Stomach (tissue), 9 donors: ENCODE results near the gene KRT14. TPM values are rescaled to one million over a fixed set of nuclear protein-coding genes. Genes with fewer than 3 reads are reported as not detected.

ENCODE experiments used
- DNase-seq, 2 donors: peaks; one replicate each; pipeline versions ENCODE4 v3.0.0 to v3.0.0-alpha.2; 2013 to 2019
- H3K27ac ChIP-seq, 5 donors: fragments of 200-600 bp in 4 of 5; sonication (generic) in 4 of 5; one replicate each; pipeline ENCODE4 v1.5.1; 2013 to 2019; ENCODE audit warnings: mild to moderate bottlenecking in 1 of 5, moderate library complexity in 1 of 5
- H3K27me3 ChIP-seq, 3 donors: fragments of 200-600 bp; sonication (generic); one replicate each; pipeline ENCODE4 v1.5.1; 2017 to 2019; ENCODE audit warnings: mixed run types in 1 of 3
- H3K36me3 ChIP-seq, 4 donors: fragments of 200-600 bp; sonication (generic); 1 replicate in 3 of 4; 2 replicates in 1 of 4; pipeline ENCODE4 v1.5.1; 2016 to 2019
- H3K4me1 ChIP-seq, 4 donors: fragments of 200-600 bp; sonication (generic); one replicate each; pipeline ENCODE4 v1.5.1; 2016 to 2019
- H3K4me3 ChIP-seq, 4 donors: fragments of 200-600 bp; sonication (generic) in 3 of 4; one replicate each; pipeline ENCODE4 v1.5.1; 2016 to 2019; ENCODE audit warnings: mild to moderate bottlenecking in 1 of 4
- H3K9me3 ChIP-seq, 4 donors: fragments of 200-600 bp; sonication (generic); one replicate each; pipeline ENCODE4 v1.5.1; 2016 to 2019
- CTCF ChIP-seq, 7 experiments: fragments of 450-650 bp in 4 of 7; fragments of 200-600 bp in 3 of 7; sonication (generic) in 3 of 7; IDR thresholded peaks; one replicate each; pipeline ENCODE4 v1.5.1; 2016 to 2019; ENCODE audit warnings: antibody characterized with exemption in 7 of 7, control low read depth in 2 of 7, mild to moderate bottlenecking in 1 of 7
- EP300 ChIP-seq: sonication (generic); formaldehyde crosslinking; IDR thresholded peaks from one replicate; pipeline ENCODE4 v1.6.1; 2017; ENCODE audit warnings: antibody characterized with exemption
- POLR2A ChIP-seq, 4 donors: fragments of 450-650 bp; IDR thresholded peaks; one replicate each; pipeline ENCODE4 v1.6.1; 2016; ENCODE audit warnings: antibody characterized with exemption in 4 of 4, control low read depth in 2 of 4, mild to moderate bottlenecking in 1 of 4, moderate library complexity in 1 of 4
- POLR2AphosphoS5 ChIP-seq, 3 donors: sonication (generic); formaldehyde crosslinking; IDR thresholded peaks; one replicate each; pipeline ENCODE4 v1.6.1; 2016; ENCODE audit warnings: antibody characterized with exemption in 3 of 3
- WGBS, 5 donors: extraction: QIAGEN DNeasy Blood & Tissue Kit in 3 of 5; methylation state at CpG; one replicate each; pipeline versions ENCODE4 v1.1.5 to v1.1.7; 2013 to 2018; 5-methylcytosine and 5-hydroxymethylcytosine counted together
- intact Hi-C: fragments of 100-400 bp; cut with DNase I; formaldehyde crosslinking; loops from one replicate; pipeline ENCODE4 v1.15.1; 2023; ENCODE audit warnings: low total_unique reads
- polyA plus RNA-seq, 3 donors: library from polyadenylated mRNA; stranded (reverse); fragments of 200-250 nt; gene quantifications; one replicate each; pipeline ENCODE4 v1.2.3, GENCODE V29; 2013
- total RNA-seq, 5 donors: library from RNA; depleted of rRNA; stranded (reverse); fragments of >200 nt; gene quantifications; one replicate each; pipeline versions ENCODE4 v1.1.0 to v1.2.3, GENCODE V29; 2014 to 2016
- donor health status: healthy with polysubstance abuse.
- donor health status: Bipolar disorder and iron deficiency.
- donor health status: healthy.

The KRT14 gene
- total and polyA plus RNA-seq, 8 donors, result 1.3 to 164 (median 2.4) TPM; not detected in 5

- TF ChIP-seq CTCF (IDR thresholded peaks at IDR 0.05), result no peak
- TF ChIP-seq POLR2A (IDR thresholded peaks at IDR 0.05), result no peak
- TF ChIP-seq POLR2AphosphoS5 (IDR thresholded peaks at IDR 0.05), result no peak
- no peak for TF ChIP-seq EP300
- H3K27ac ChIP-seq, result no peak overlapping the region
These were observed 44.3 kb downstream of the KRT14 start for GRCh38 chr17:41542357-41542756.

GRCh38 chr17:41540921-41541625 lies 45.6 kb downstream of the KRT14 start:
- no peaks in the 10 kb centered on the region for H3K9me3 ChIP-seq
- peaks cover 0 to 6% (median 0%) of the 10 kb centered on the region in 4 donors for H3K4me1 ChIP-seq
- H3K4me3 ChIP-seq, result no peak overlapping the region
- intact Hi-C loops, result no loop called here
- H3K27ac ChIP-seq, result no peak overlapping the region
- 77 to 89% (median 81%) methylated on average over 10 of the region's 10 CpGs for WGBS, 5 donors
- DNase-seq, result no peak
- H3K36me3 ChIP-seq, result no peaks in the 10 kb centered on the region
- peaks cover 0 to 8% (median 0%) of the 10 kb centered on the region in 3 donors for H3K27me3 ChIP-seq
- TF ChIP-seq EP300, result no peak
- no peak for TF ChIP-seq POLR2A (IDR thresholded peaks at IDR 0.05)
- no peak for TF ChIP-seq CTCF (IDR thresholded peaks at IDR 0.05)

More at GRCh38 chr17:41542357-41542756, 44.3 kb downstream of the KRT14 start:
- H3K36me3 ChIP-seq, result no peaks in the 10 kb centered on the region
- WGBS, 5 donors, result 29 to 56% (median 41%) methylated on average over 2 of the region's 2 CpGs
- intact Hi-C loops, result no loop called here
- no peak for DNase-seq
- no peak overlapping the region for H3K4me3 ChIP-seq
- peaks cover 0 to 6% (median 3%) of the 10 kb centered on the region in 4 donors for H3K4me1 ChIP-seq
- H3K9me3 ChIP-seq, result peaks cover 0 to 5% (median 2%) of the 10 kb centered on the region in 4 donors
- H3K27me3 ChIP-seq, result no peaks in the 10 kb centered on the region

DNA sequence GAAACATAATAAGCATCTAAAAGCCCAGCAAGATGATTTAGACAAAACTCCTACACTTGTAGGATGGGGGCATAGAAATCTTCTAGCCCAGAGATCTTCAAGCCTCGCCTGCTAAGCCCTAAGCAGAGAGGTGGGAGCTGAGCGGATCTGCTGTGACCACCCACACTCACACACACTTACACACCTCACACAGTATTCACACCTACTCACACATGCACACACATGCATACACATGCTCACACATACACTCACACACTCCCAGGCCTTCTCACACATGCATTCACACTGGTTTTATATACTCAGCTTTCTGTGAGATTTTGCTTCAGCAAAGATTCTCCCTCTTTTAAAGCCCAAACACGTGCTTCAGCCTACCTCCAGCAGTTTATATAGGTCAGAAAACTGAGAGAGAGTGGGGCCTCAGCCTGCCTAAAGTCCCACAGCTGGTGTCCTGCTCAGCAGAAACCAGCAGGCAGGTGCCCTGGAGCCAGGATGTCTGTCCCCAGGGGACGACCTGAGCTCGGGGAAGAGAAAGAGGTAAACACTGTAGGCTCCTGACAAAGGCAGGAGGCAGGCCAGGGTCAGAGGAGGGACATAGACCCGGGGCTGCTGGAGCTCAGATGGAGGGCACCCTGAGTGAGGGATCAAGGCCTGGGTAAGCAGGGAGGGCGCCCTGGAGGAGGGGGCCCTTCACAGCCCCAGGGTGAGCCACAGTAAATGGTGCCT lies 46.6 kb downstream of the KRT14 start:
- no peak overlapping the region for H3K27ac ChIP-seq
- no peak for DNase-seq
- no peak overlapping the region for H3K4me3 ChIP-seq
- TF ChIP-seq EP300 (no peak), POLR2A (IDR thresholded peaks at IDR 0.05) (no peak), POLR2AphosphoS5 (IDR thresholded peaks at IDR 0.05) (no peak), CTCF (IDR thresholded peaks at IDR 0.05) (no peak)
- H3K9me3 ChIP-seq, result no peaks in the 10 kb centered on the region
- WGBS, 5 donors, result 52 to 72% (median 57%) methylated on average over 7 of the region's 7 CpGs
- no peaks in the 10 kb centered on the region for H3K36me3 ChIP-seq
- peaks cover 0 to 10% (median 0%) of the 10 kb centered on the region in 4 donors for H3K4me1 ChIP-seq
- intact Hi-C loops, result no loop called here
- H3K27me3 ChIP-seq, result peaks cover 0 to 13% (median 0%) of the 10 kb centered on the region in 3 donors

DNA sequence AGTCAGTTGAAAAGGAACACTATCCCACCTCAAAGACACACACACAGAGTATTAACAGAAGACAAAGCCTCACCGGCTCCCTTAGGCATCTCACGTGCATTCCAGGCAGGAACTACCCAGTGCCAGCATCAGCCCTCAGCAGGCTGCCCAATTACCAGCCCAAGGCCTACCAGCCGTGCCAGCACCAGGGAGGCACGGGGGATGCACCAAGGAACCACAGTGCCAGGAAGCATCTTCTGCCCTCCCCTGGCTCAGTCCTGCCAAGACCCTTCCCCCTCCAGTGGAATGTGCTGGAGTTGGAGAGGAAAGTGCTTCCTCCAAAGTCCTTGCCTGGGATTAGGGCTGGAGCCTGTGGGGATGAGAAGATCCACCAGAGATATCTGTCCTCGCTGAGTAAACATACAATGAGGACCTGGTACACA lies 47.6 kb downstream of the KRT14 start:
- H3K36me3 ChIP-seq, result no peaks in the 10 kb centered on the region
- WGBS, 5 donors, result 70 to 88% (median 85%) methylated on average over 3 to 5 of the region's 5 CpGs
- no peak overlapping the region for H3K4me3 ChIP-seq
- peaks cover 0 to 4% (median 0%) of the 10 kb centered on the region in 4 donors for H3K4me1 ChIP-seq
- H3K9me3 ChIP-seq, result no peaks in the 10 kb centered on the region
- H3K27ac ChIP-seq, result no peak overlapping the region
- intact Hi-C loops, result no loop called here
- H3K27me3 ChIP-seq, result peaks cover 0 to 16% (median 4%) of the 10 kb centered on the region in 3 donors
- no peak for DNase-seq
- TF ChIP-seq CTCF (IDR thresholded peaks at IDR 0.05), result no peak
